HFFc6 (cell line): ENCODE results near the gene BCO1. TPM values are rescaled to one million over a fixed set of nuclear protein-coding genes. Genes with fewer than 3 reads are reported as not detected.

Experiments
- DNase-seq: peaks from one replicate; pipeline ENCODE4 v3.0.0-alpha.2; 2018
- H3K27ac Mint-ChIP-seq: 2 replicates; pipeline ENCODE4 v1.8.0; 2020; ENCODE audit warnings: mild to moderate bottlenecking, mixed read lengths
- H3K27me3 Mint-ChIP-seq: 2 replicates; pipeline ENCODE4 v1.8.0; 2021; ENCODE audit warnings: mild to moderate bottlenecking, moderate library complexity, mixed read lengths; ENCODE audit not compliant: insufficient read depth
- H3K36me3 Mint-ChIP-seq: 2 replicates; pipeline ENCODE4 v1.8.0; 2021; ENCODE audit warnings: low read depth, mixed read lengths
- H3K4me1 Mint-ChIP-seq: 2 replicates; pipeline ENCODE4 v1.8.0; 2020; ENCODE audit warnings: low read depth, mixed read lengths
- H3K4me3 Mint-ChIP-seq: 2 replicates; pipeline ENCODE4 v1.8.0; 2020; ENCODE audit warnings: mild to moderate bottlenecking, moderate library complexity, mixed read lengths
- H3K9me3 Mint-ChIP-seq: 2 replicates; pipeline ENCODE4 v1.8.0; 2020; ENCODE audit warnings: mild to moderate bottlenecking, mixed read lengths
- total RNA-seq, 6 experiments: library from RNA; stranded (reverse); fragmentation: NEBNext Ultra II Directional; extraction: Animal tissue kit (Norgen Biotek cat#: 25700); gene quantifications; 2 replicates in 1 of 6; 3 replicates in 5 of 6; pipeline ENCODE4 v1.2.3, GENCODE V29; 2021
- TF ChIP-seq, protein P1 (sequence below): fragments of 200-600 bp; sonication (generic); IDR thresholded peaks from 2 replicates; pipeline ENCODE4 v1.5.0; 2021; ENCODE audit warnings: antibody characterized with exemption, mild to moderate bottlenecking

The BCO1 gene
- total RNA-seq, 6 experiments from 2014 or later, result not detected

DNA sequence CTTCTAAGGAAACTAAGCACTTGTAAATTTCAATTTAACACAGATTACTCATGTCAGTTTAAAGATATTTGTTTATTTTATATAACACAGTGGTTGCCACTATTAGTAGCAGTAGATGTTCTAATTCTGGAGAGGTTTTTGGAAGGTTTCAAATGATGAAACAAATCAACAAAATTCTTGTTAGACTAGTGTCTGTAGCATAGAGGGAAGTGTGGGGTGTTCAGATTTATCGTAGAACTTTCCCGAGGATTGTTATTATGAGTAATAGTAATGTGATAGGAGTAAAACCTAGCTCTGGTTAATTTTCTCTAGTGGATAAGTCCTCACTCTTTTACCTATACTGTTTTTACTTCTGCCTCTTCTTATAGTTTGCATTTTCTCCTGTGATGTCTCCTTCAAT lies 82.5 kb downstream of the BCO1 start:
- DNase-seq, result no peak
- TF ChIP-seq, protein P1, sequence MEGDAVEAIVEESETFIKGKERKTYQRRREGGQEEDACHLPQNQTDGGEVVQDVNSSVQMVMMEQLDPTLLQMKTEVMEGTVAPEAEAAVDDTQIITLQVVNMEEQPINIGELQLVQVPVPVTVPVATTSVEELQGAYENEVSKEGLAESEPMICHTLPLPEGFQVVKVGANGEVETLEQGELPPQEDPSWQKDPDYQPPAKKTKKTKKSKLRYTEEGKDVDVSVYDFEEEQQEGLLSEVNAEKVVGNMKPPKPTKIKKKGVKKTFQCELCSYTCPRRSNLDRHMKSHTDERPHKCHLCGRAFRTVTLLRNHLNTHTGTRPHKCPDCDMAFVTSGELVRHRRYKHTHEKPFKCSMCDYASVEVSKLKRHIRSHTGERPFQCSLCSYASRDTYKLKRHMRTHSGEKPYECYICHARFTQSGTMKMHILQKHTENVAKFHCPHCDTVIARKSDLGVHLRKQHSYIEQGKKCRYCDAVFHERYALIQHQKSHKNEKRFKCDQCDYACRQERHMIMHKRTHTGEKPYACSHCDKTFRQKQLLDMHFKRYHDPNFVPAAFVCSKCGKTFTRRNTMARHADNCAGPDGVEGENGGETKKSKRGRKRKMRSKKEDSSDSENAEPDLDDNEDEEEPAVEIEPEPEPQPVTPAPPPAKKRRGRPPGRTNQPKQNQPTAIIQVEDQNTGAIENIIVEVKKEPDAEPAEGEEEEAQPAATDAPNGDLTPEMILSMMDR, result no peak
- H3K4me3 Mint-ChIP-seq, result 0 out of 2 replicates have a peak overlapping the region, but pooled peaks have one; percentile 10
- no peaks in the 10 kb centered on the region for H3K9me3 Mint-ChIP-seq
- peak overlapping the region; percentile 94; the same call in 1 of the 2 replicates for H3K27ac Mint-ChIP-seq
- H3K27me3 Mint-ChIP-seq, result no peaks in the 10 kb centered on the region; the same call in 1 of the 2 replicates
- H3K36me3 Mint-ChIP-seq, result no peaks in the 10 kb centered on the region
- H3K4me1 Mint-ChIP-seq, result peaks cover 65% of the 10 kb centered on the region

DNA sequence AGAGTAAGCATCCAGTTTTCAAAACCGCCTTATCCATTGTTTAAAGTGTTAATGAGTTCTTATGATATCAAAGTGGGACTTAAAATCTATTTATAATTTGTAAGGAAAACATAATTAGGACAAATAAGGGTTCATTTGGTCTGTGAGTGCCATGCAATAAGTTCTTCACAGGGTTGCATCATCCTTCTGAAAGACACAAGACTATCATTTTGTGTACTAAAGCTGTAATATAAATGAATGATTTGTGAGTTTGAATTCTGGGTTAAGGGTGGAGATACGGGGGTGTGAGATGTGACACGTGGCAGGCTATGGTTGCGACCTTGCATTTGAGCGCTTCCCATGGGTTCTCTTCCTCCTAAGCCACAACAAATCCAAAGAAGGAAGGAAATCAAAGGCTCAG lies 83.0 kb downstream of the BCO1 start:
- Mint-ChIP-seq H3K36me3 (no peaks in the 10 kb centered on the region), H3K4me1 (peaks cover 61% of the 10 kb centered on the region), H3K9me3 (no peaks in the 10 kb centered on the region), H3K27me3 (no peaks in the 10 kb centered on the region; the same call in 1 of the 2 replicates), H3K27ac (no peak overlapping the region), H3K4me3 (no peak overlapping the region)
- no peak for DNase-seq
- TF ChIP-seq, protein P1, result no peak

DNA sequence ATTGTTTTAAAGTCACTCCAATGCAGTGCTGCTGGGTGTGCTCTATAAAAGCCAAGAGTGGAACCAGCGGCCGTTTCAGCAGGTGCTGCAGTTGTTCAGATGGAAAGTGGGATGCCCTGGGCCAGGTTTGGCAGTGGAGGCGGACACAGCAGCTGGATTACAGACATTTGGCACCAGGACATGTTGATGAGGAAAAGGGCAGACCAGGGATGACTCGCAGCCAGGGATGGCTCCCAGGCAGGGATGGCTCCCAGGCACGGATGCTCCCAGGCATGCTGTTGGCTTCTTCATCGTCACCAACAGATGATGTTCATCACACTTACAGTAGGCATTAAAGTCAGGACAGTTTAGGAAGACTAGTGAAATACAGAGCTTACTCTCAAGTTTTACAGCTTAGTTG lies 86.3 kb downstream of the BCO1 start:
- H3K27me3 Mint-ChIP-seq, result no peaks in the 10 kb centered on the region; the same call in 1 of the 2 replicates
- no peak overlapping the region for H3K27ac Mint-ChIP-seq
- H3K9me3 Mint-ChIP-seq, result no peaks in the 10 kb centered on the region
- H3K4me3 Mint-ChIP-seq, result no peak overlapping the region
- no peaks in the 10 kb centered on the region for H3K36me3 Mint-ChIP-seq
- TF ChIP-seq, protein P1, result no peak
- peak; percentile 22 for DNase-seq
- H3K4me1 Mint-ChIP-seq, result peaks cover 39% of the 10 kb centered on the region

- no peaks in the 10 kb centered on the region for H3K36me3 Mint-ChIP-seq
- no peak for DNase-seq
- no peak overlapping the region for H3K4me3 Mint-ChIP-seq
- H3K4me1 Mint-ChIP-seq, result peaks cover 20% of the 10 kb centered on the region
- no peak overlapping the region for H3K27ac Mint-ChIP-seq
- H3K9me3 Mint-ChIP-seq, result no peaks in the 10 kb centered on the region
- no peaks in the 10 kb centered on the region; the same call in 1 of the 2 replicates for H3K27me3 Mint-ChIP-seq
- TF ChIP-seq, protein P1, result no peak
Measured at GRCh38 chr16:81327011-81327410, 88.5 kb downstream of the BCO1 start.

GRCh38 chr16:81327447-81328196 lies 89.1 kb downstream of the BCO1 start:
- TF ChIP-seq, protein P1, result no peak
- DNase-seq, result no peak
- H3K36me3 Mint-ChIP-seq, result peaks cover 4% of the 10 kb centered on the region; the same call in 1 of the 2 replicates
- H3K27me3 Mint-ChIP-seq, result no peaks in the 10 kb centered on the region; the same call in 1 of the 2 replicates
- H3K4me1 Mint-ChIP-seq, result peaks cover 20% of the 10 kb centered on the region
- H3K27ac Mint-ChIP-seq, result no peak overlapping the region
- no peak overlapping the region for H3K4me3 Mint-ChIP-seq
- no peaks in the 10 kb centered on the region for H3K9me3 Mint-ChIP-seq
